Measurements from ENCODE around the gene NPTXR. TPM values are rescaled to one million over a fixed set of nuclear protein-coding genes. Genes with fewer than 3 reads are reported as not detected.

NPTXR gene
- polyA plus RNA-seq, 3 donors = 0.04 TPM; not detected in 2

DNA sequence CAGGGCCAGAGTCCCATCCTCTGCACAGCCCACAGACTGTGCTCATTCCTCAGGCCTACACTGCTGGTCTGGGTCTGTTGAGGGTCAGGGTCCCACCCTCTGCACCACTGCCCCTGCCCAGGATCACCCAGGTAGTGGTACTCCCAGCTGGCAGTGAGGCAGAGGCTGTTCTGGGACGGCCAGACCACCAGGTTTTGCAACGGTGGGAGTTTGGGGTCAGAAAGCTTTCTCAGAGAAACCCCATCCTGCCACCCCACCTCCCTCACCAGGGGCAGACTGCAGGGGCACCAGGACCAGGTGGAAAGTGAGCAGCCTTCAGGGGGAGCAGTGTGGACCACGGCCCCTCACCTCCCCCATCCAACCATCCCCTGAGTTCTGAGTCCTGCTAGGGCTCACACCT, 10.8 kb downstream of the NPTXR start:
- 80% methylated on average over 1 of the region's 3 CpGs for WGBS (ENCODE audit: insufficient coverage)
- no peak for DNase-seq

More for the DNA sequence above, 10.8 kb downstream of the NPTXR start:
- intact Hi-C loops (cut with micrococcal nuclease) = no loop called here
- Mint-ChIP-seq H3K36me3 (no peaks in the 10 kb centered on the region), H3K9me3 (peaks cover 0 to 2% (median 0%) of the 10 kb centered on the region in 7 donors), H3K4me1 (peaks cover 5% of the 10 kb centered on the region), H3K27me3 (ENCODE audit: low read depth in 3 of 3) (peaks cover 3 to 17% (median 6%) of the 10 kb centered on the region in 3 donors), H3K27ac (no peak overlapping the region), H3K4me3 (no peak overlapping the region)
- Histone ChIP-seq H3K27me3 (ENCODE audit: control insufficient read depth in 2 of 2, insufficient read depth in 2 of 2, low read length in 2 of 2) (no peaks in the 10 kb centered on the region), H3K4me1 (ENCODE audit: control insufficient read depth in 1 of 2, insufficient read depth in 2 of 2, low read length in 2 of 2) (peaks cover 0 to 10% of the 10 kb centered on the region in 2 donors), H3K4me2 (replicated peaks; ENCODE audit: extremely low read depth, low read length, poor library complexity, severe bottlenecking) (no peak overlapping the region), H3K36me3 (replicated peaks in 1 of 2; ENCODE audit: control insufficient read depth in 1 of 2, insufficient read depth in 2 of 2, low read length in 2 of 2) (no peaks in the 10 kb centered on the region), H3K4me3 (replicated peaks in 1 of 3; ENCODE audit: low read depth in 2 of 3, low read length in 3 of 3) (no peak overlapping the region), H2AFZ (ENCODE audit: insufficient read depth, low read depth, low read length, poor library complexity, severe bottlenecking) (no peak overlapping the region), H3K9me3 (replicated peaks in 1 of 2; ENCODE audit: control insufficient read depth in 1 of 2, insufficient read depth in 1 of 2, low read length in 2 of 2) (peaks cover 0 to 5% of the 10 kb centered on the region in 2 donors), H3K79me2 (ENCODE audit: insufficient read depth, low read length) (no peaks in the 10 kb centered on the region), H3K9ac (ENCODE audit: insufficient read depth, low read length, poor library complexity, severe bottlenecking) (no peak overlapping the region), H4K20me1 (ENCODE audit: insufficient read depth, low read length) (no peaks in the 10 kb centered on the region), H3K27ac (ENCODE audit: low read depth in 1 of 2, low read length in 2 of 2) (no peak overlapping the region)
- TF ChIP-seq CTCF (IDR thresholded peaks at IDR 0.05) = no peak
